Astrocyte (in vitro differentiated cells and primary cell): Measurements from ENCODE around the gene ARVCF. TPM values are rescaled to one million over a fixed set of nuclear protein-coding genes. Genes with fewer than 3 reads are reported as not detected.

Source experiments
- DNase-seq: peaks from one replicate; pipeline ENCODE4 v3.0.0-alpha.2; 2010; ENCODE audit warnings: low read depth
- FAIRE-seq: peaks from 2 replicates; lab custom pipeline; 2011; peaks lifted over from hg19 to GRCh38; lab: Jason Lieb, UNC
- H2AFZ ChIP-seq: 2 replicates; pipeline ENCODE4 v1.6.0; 2012; ENCODE audit warnings: low read depth, low read length, inconsistent platforms
- H3K27ac ChIP-seq: 2 replicates; pipeline ENCODE4 v1.5.1; 2011; ENCODE audit warnings: low read depth, low read length, inconsistent platforms
- H3K27me3 ChIP-seq: 2 replicates; pipeline ENCODE4 v1.6.0; 2011; ENCODE audit warnings: low read length, inconsistent platforms; ENCODE audit not compliant: insufficient read depth
- H3K36me3 ChIP-seq: 2 replicates; pipeline ENCODE4 v1.5.1; 2011; ENCODE audit warnings: low read length, inconsistent platforms; ENCODE audit not compliant: insufficient read depth
- H3K4me1 ChIP-seq: 2 replicates; pipeline ENCODE4 v1.5.1; 2011; ENCODE audit warnings: low read length, inconsistent platforms; ENCODE audit not compliant: insufficient read depth
- H3K4me2 ChIP-seq: 2 replicates; pipeline ENCODE4 v1.6.0; 2012; ENCODE audit warnings: low read length, inconsistent platforms
- H3K4me3 ChIP-seq: 2 replicates; pipeline ENCODE4 v1.5.1; 2011; ENCODE audit warnings: low read depth, mild to moderate bottlenecking, low read length, inconsistent platforms; ENCODE audit not compliant: insufficient read depth
- H3K79me2 ChIP-seq: 2 replicates; pipeline ENCODE4 v1.6.0; 2012; ENCODE audit warnings: mild to moderate bottlenecking, low read length, inconsistent platforms; ENCODE audit not compliant: insufficient read depth
- H3K9ac ChIP-seq: 2 replicates; pipeline ENCODE4 v1.6.0; 2012; ENCODE audit warnings: mild to moderate bottlenecking, low read length, inconsistent platforms
- H3K9me3 ChIP-seq: 2 replicates; pipeline ENCODE4 v1.5.1; 2012; ENCODE audit warnings: low read depth, mild to moderate bottlenecking, low read length, inconsistent platforms; ENCODE audit not compliant: insufficient read depth
- H4K20me1 ChIP-seq: 2 replicates; pipeline ENCODE4 v1.6.0; 2012; ENCODE audit warnings: low read length, inconsistent platforms; ENCODE audit not compliant: insufficient read depth
- H3K27ac Mint-ChIP-seq: one replicate; pipeline ENCODE4 v1.8.0; 2021; ENCODE audit warnings: mild to moderate bottlenecking, mixed read lengths; ENCODE audit not compliant: unreplicated experiment
- H3K27me3 Mint-ChIP-seq: one replicate; pipeline ENCODE4 v1.8.0; 2021; ENCODE audit warnings: low read depth, mixed read lengths; ENCODE audit not compliant: unreplicated experiment
- H3K36me3 Mint-ChIP-seq: one replicate; pipeline ENCODE4 v1.8.0; 2021; ENCODE audit warnings: low read depth, mixed read lengths; ENCODE audit not compliant: unreplicated experiment
- H3K4me1 Mint-ChIP-seq: one replicate; pipeline ENCODE4 v1.8.0; 2021; ENCODE audit warnings: low read depth, mixed read lengths; ENCODE audit not compliant: unreplicated experiment
- H3K4me3 Mint-ChIP-seq: one replicate; pipeline ENCODE4 v1.8.0; 2021; ENCODE audit warnings: mild to moderate bottlenecking, moderate library complexity, mixed read lengths; ENCODE audit not compliant: unreplicated experiment
- H3K9me3 Mint-ChIP-seq: one replicate; pipeline ENCODE4 v1.8.0; 2021; ENCODE audit warnings: mild to moderate bottlenecking, mixed read lengths; ENCODE audit not compliant: unreplicated experiment
- CTCF ChIP-seq: IDR thresholded peaks from 2 replicates; pipeline ENCODE4 v1.5.1; 2011; ENCODE audit warnings: low read depth, mild to moderate bottlenecking, inconsistent platforms, low read length, moderate library complexity; ENCODE audit not compliant: insufficient read depth
- EZH2 ChIP-seq: IDR thresholded peaks from 2 replicates; pipeline ENCODE4 v1.6.1; 2012; ENCODE audit warnings: mild to moderate bottlenecking, low read length, inconsistent platforms; ENCODE audit not compliant: insufficient read depth
- total RNA-seq: library from RNA; stranded (reverse); gene quantifications from 2 replicates; pipeline ENCODE4 v1.2.1, GENCODE V29; 2021

The ARVCF gene
- total RNA-seq, 1 donor from 2014 or later = 17.9 TPM

- Histone ChIP-seq H3K4me2 (no peak overlapping the region), H3K4me1 (peaks cover 17% of the 10 kb centered on the region), H3K27ac (no peak overlapping the region), H2AFZ (no peak overlapping the region), H4K20me1 (peaks cover 72% of the 10 kb centered on the region), H3K9me3 (no peaks in the 10 kb centered on the region), H3K36me3 (no peaks in the 10 kb centered on the region), H3K79me2 (peaks cover 46% of the 10 kb centered on the region), H3K9ac (no peak overlapping the region), H3K27me3 (no peaks in the 10 kb centered on the region), H3K4me3 (no peak overlapping the region)
- H3K27me3 Mint-ChIP-seq = peaks cover 4% of the 10 kb centered on the region
- no peak for FAIRE-seq
- H3K27ac Mint-ChIP-seq = no peak overlapping the region
- no peak for DNase-seq
- no peak overlapping the region for H3K4me3 Mint-ChIP-seq
- H3K4me1 Mint-ChIP-seq = peaks cover 2% of the 10 kb centered on the region
- no peaks in the 10 kb centered on the region for H3K9me3 Mint-ChIP-seq
- peaks cover 4% of the 10 kb centered on the region for H3K36me3 Mint-ChIP-seq
- TF ChIP-seq CTCF (no peak), EZH2 (no peak)
Measured at GRCh38 chr22:20024650-20025397, 8.2 kb upstream of the ARVCF start.

GRCh38 chr22:20024225-20024624, 7.6 kb upstream of the ARVCF start:
- Histone ChIP-seq H3K27me3 (no peaks in the 10 kb centered on the region), H3K79me2 (peaks cover 46% of the 10 kb centered on the region), H3K4me3 (no peak overlapping the region), H3K4me2 (no peak overlapping the region), H3K36me3 (no peaks in the 10 kb centered on the region), H3K9ac (no peak overlapping the region), H4K20me1 (peaks cover 66% of the 10 kb centered on the region), H3K9me3 (no peaks in the 10 kb centered on the region), H2AFZ (no peak overlapping the region), H3K27ac (no peak overlapping the region), H3K4me1 (peaks cover 17% of the 10 kb centered on the region)
- peaks cover 2% of the 10 kb centered on the region for H3K4me1 Mint-ChIP-seq
- TF ChIP-seq CTCF = no peak
- TF ChIP-seq EZH2 = no peak
- peaks cover 9% of the 10 kb centered on the region for H3K27me3 Mint-ChIP-seq
- H3K36me3 Mint-ChIP-seq = peaks cover 4% of the 10 kb centered on the region
- no peak overlapping the region for H3K27ac Mint-ChIP-seq
- DNase-seq (no peak), FAIRE-seq (no peak)
- no peaks in the 10 kb centered on the region for H3K9me3 Mint-ChIP-seq
- H3K4me3 Mint-ChIP-seq = no peak overlapping the region

- Histone ChIP-seq H3K79me2 (peaks cover 36% of the 10 kb centered on the region), H4K20me1 (peaks cover 55% of the 10 kb centered on the region), H3K4me3 (no peak overlapping the region), H3K9ac (no peak overlapping the region), H2AFZ (no peak overlapping the region), H3K36me3 (no peaks in the 10 kb centered on the region), H3K4me2 (no peak overlapping the region), H3K9me3 (no peaks in the 10 kb centered on the region), H3K27me3 (no peaks in the 10 kb centered on the region), H3K4me1 (peaks cover 17% of the 10 kb centered on the region), H3K27ac (no peak overlapping the region)
- peak overlapping the region; percentile 68 for H3K27ac Mint-ChIP-seq
- H3K9me3 Mint-ChIP-seq = no peaks in the 10 kb centered on the region
- no peak for TF ChIP-seq CTCF
- TF ChIP-seq EZH2 = no peak
- H3K36me3 Mint-ChIP-seq = peaks cover 2% of the 10 kb centered on the region
- H3K4me3 Mint-ChIP-seq = no peak overlapping the region
- no peak for DNase-seq
- peaks cover 2% of the 10 kb centered on the region for H3K4me1 Mint-ChIP-seq
- no peak for FAIRE-seq
- H3K27me3 Mint-ChIP-seq = peaks cover 20% of the 10 kb centered on the region
Measured at GRCh38 chr22:20022978-20023613, 6.5 kb upstream of the ARVCF start.
